Measurements from ENCODE around the gene NCKAP1.

The NCKAP1 gene

DNA sequence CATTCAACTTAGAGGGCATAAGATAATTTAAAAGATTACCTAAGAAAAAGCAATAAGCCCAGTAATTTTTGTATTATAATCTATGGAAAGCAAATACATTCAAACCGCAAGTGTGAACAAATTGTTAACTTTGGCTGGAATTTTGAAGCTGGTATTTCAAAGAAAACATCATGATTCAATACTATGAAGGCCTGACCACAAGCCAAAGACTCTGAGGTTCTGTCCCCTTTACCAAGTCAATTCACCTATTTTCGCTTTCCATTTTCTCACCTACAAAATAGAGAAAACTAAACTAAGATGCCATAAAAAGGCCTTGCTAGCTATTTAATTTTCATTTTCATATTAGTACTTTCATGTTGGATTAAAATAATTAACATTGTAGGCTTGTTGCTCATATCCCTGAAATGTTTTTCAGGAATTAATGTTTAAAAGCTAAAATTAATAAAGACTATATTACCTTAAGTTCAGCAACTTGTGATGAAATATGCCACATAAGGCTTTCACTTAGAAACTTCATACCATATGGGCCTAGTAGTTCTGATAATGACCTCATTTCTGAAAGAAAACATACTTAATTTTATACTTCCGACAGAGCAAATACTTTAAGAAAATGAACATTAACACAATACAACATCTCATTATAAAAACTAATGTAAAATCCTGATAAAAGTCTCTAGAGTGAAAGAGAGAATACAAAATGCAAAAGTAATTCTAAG is 86.2 kb downstream of the NCKAP1 start:
- DNase-seq (ENCODE audit: low read depth in 3 of 3), result no peak

DNA sequence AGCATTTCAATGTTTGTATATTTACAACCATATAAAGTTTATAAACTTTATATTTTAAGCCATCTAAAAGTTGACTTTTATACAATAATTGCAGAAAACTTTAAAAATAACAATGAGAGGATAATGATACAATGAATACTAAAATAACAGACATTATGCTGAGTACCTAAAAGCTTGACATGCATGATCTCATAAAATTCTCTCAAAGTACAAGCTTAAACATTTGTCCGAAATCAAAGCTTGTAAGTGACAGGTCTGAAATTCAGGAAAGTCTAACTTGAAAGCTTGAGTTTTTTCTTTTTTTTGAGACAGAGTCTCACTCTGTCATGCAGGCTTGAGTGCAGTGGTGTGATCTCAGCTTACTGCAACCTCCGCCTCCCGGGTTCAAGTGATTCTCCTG is 87.7 kb downstream of the NCKAP1 start:
- DNase-seq (ENCODE audit: low read depth in 3 of 3), result no peak

DNA sequence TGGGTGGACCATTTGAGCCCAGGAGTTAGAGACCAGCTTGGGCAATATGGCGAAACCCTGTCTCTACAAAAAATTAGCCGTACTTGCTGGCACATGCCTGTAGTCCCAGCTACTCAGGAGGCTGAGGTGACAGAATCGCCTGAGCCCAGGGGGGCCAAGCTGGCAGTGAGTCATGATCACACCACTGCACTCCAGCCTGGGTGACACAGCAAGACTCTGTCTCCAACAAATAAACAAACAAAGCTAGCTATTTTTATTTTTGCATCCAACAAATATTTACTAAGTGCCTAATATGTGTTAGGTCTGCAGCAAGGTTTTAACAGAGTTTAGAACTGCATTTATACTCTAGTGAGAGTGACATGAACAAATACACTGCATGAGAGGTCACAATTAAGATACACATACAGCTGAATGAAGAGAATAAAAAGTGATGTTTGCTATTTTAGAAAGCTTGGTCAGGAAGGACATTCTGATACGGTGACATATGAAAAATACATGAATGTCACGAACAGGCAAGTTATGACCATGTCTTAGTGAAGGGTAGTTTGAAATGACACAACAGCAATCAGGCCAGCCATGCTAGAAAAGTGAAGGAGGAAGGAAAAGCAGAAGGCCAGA is 88.6 kb downstream of the NCKAP1 start:
- no peak for DNase-seq (ENCODE audit: low read depth in 3 of 3)

DNA sequence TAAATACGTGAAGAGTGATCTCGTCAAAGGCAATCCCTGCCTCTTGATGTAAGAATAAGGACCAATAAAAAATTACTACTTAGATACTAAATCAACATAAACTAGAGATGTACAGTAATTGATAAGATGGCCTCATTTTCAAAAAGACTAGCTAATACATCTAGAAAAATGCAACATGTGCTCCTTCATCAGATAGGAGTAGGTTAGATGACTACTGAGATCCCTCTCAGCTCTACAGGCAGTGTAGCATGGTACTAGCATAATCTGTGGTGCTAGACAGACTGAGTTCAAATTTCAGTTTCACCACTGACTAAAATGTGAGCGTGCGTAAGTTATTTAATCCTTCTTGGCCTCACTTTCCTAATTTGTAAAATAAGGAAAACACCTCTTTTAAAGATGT is 89.2 kb downstream of the NCKAP1 start:
- no peak for DNase-seq (ENCODE audit: low read depth in 3 of 3)

DNA sequence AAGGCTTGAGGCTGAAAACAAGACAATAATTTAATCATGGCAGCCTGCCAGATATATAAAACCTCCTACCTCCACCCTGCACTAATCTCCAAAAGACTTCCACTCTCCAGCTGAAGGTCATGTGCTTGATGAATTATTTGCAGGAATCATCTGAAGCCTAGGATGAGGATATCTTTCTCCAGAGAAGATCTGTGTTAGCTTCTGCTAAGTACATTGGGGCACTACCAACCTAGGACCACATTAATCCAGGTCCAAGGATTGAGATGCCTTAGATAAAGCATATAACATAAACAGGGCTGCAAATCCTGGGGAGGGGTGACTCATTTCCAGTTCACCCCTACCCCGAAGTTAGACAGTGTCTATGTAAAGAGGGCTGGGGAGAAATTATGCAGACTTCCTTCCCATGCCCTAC is 91.3 kb downstream of the NCKAP1 start:
- no peak for DNase-seq (ENCODE audit: low read depth in 3 of 3)

DNA sequence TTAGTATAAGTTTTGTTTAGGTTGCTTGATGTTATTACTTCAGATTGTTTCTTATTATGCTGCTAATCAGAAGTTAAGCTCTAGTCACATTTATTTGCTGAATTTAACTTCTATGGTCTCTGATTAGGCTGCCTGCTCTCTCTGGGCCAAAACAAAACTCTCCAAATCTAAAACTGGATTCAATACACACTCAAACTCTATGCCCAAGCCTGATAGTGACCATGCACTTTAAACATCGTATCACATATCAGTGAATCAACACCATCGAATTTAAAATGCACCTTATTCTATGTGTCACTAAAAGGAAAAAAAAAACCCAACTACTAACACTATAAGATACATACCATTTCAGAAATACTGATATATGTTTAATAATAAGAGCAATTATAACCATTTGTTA is 94.9 kb downstream of the NCKAP1 start:
- DNase-seq (ENCODE audit: low read depth in 3 of 3), result no peak

DNA sequence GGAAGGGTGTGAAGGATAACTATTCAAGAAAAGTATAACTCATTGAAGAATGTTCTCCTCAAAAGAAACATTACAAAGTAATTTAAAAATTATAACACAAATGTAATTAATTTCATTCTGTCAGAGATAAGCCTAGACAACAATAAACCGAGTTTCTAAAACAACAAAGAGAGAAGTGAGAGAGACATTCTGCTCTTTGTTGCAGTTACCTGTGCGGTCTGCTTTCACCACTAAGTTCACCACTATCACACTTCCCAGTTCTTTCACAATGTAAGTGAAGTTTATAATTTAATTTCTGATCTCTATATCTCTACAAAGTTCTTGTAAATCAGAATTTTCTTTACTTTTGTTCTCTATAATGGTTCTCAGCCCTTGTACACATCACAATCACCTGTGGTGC is 95.5 kb downstream of the NCKAP1 start:
- no peak for DNase-seq (ENCODE audit: low read depth in 3 of 3)

DNA sequence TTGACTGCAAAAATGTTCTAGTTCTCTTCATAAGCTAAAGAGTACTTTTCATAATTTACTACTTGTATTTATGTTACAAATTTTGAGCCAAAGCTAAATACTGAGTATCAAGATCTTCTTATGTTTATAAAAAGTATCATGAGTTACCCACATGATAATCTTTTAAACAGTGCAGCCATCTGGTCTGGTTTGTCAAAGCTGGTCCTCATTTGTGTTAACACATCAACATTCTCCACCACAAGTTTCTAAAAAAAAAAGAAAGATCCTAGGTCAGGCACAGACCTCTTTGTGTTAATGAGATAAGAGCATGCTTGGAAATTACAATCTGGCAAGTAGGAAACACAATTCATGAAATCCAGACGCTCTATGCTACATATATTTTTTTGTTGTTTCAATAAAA is 96.3 kb downstream of the NCKAP1 start:
- DNase-seq (ENCODE audit: low read depth in 3 of 3), result no peak

DNA sequence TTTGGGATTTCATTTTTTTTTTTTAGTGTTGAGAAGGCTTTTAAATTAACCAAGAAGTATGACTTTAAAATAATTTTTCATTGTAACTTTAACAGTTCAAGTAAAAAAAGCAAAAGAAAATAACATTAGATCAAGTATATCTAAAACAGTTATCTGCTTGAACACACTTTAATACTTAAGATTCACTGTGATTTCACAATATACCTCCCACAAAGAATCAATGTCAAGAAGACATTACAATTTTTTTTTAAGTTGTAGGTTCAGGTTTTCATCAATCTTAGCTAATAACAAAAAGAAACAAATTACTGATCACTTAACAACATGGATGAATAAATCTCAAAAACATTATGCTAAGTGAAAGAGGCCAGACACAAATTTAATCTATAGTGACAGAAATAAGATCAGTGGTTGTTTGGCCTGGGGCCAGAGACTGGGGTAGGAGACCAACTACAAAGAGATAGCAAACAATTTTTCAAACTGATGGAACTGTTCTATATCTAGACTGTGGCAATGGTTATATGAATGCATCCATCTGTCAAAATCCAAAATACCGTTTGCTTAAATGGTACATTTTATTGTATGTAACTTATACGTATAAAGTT is 97.0 kb downstream of the NCKAP1 start:
- no peak for DNase-seq (ENCODE audit: low read depth in 3 of 3)

DNA sequence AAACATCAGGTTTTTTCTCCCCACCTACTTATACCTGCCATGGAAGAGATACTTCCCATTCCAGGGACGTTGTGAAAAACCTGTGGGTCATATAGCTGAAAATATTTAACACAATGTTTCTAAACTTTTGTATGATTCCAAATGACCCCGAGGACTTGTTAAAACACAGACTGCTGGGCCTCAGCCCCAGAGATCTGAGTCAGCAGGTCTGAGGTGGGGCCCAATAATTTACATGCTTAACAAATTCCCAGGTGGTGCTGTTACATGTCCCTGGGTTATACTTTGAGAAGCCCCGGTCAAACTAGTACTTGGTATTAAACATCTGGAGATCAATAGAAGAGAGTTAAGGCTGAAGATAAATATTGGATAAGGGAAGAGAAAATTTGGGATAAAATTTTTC is 100.4 kb downstream of the NCKAP1 start:
- DNase-seq (ENCODE audit: low read depth in 3 of 3), result no peak

DNA sequence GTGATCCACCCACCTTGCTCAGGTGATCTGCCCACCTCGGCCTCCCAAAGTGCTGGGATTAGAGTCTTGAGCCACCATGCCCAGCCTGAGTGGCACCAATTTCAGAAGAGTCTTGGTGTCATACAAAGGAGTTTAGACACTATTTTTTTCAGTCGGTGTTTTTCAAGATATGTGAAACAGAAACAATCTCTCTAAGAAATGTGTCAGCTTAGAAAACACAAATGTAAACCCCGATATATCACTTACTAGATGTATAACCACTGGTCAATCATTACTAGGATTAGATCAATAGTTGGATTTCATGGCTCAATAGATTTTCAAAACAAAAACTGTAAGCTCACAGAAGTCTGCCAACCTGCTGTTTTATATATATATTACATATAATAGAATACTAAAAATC is 104.6 kb downstream of the NCKAP1 start:
- no peak for DNase-seq (ENCODE audit: low read depth in 3 of 3)

DNA sequence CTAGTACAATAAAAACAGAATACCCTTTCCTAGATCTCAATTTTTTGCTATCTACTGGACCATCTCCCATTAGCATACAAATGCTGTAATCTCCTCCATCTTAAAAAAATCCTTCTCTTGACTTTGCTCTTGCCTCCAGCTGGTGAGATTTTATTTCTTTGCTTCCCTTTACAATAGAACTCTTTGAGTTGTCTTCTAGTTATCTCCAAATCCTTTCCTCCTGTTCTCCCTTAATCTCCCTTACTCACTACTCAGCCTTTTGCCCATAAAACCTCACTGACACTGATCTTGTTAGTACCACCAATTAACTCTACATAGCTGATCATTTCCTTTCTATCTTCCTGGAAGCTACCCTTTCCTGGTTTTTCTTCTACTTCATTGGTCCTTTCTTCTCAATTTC is 108.3 kb downstream of the NCKAP1 start:
- no peak for DNase-seq (ENCODE audit: low read depth in 3 of 3)

DNA sequence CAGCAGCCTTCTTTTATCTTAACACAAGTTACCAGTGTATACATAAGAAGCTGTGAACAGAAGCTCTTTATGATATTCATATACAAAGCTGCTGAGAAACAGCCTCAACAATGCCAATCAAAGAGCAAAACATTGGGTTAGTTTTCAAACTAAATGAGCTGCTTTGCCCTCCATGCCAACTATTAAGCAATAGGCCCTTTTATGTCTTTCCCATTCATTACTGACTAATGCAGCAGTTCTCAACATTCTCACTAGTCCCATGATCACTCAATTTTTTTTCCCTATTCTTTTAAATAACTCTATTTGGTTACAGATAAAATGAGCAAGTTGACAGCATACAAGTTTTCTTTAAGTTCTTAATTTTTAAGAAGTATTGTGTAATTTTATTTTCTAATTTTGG is 114.0 kb downstream of the NCKAP1 start:
- no peak for DNase-seq (ENCODE audit: low read depth in 3 of 3)

DNA sequence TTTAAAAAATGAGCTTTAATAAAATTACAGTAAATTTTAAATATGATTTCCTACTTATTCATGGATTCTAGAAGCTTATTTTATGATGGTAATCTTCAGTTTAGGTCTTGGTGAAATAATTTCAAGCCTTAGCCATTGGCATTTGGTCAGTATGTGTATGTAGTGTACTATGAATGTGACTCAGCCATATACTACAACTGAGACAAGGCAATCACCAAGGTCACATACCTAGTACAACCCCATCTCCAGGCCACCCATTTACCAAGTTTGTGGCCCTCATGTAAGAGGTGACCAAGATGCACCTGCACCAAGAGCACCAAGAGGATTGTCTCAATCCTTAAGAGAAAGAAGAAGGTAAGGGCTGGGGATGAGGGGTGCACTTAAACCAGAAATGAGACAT is 117.0 kb downstream of the NCKAP1 start:
- no peak for DNase-seq (ENCODE audit: low read depth in 3 of 3)

DNA sequence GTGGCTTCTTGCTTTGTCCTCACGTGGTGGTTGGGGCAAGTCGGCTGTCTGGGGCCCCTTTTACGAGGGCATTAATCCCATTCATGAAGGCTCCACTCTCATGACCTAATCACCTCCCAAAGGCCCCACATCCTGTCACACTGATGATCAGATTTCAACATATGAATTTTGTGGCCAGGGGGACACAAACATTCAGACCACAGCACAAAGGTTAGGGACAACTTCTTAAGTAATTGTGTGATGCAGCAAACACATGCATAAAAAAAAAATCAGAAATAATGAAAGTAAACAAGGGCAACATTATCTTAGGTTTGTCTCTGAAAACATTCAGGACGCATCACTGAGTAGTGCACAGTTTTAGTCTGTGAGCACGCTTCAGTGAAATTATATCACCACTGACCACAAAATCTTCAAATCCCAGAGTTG is 117.6 kb downstream of the NCKAP1 start:
- DNase-seq (ENCODE audit: low read depth in 3 of 3), result no peak

DNA sequence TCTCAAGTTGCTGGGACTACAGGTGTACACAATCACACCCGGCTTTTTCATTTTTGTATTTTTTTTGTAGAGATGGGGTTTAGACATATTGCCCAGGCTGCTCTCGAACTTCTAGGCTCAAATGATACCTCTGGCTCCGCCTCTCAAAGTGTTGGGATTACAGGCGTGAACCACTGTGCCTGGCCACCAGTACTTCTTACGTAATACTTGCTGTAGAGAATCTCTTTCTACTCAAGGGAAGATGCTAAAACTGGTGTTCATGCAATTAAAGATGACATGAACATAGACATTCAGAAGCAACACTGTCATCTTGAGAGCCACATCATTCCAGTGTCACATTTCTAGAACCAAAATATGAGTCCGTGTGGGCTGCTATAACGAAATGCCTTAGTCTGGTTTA is 118.2 kb downstream of the NCKAP1 start:
- DNase-seq (ENCODE audit: low read depth in 3 of 3), result no peak

DNA sequence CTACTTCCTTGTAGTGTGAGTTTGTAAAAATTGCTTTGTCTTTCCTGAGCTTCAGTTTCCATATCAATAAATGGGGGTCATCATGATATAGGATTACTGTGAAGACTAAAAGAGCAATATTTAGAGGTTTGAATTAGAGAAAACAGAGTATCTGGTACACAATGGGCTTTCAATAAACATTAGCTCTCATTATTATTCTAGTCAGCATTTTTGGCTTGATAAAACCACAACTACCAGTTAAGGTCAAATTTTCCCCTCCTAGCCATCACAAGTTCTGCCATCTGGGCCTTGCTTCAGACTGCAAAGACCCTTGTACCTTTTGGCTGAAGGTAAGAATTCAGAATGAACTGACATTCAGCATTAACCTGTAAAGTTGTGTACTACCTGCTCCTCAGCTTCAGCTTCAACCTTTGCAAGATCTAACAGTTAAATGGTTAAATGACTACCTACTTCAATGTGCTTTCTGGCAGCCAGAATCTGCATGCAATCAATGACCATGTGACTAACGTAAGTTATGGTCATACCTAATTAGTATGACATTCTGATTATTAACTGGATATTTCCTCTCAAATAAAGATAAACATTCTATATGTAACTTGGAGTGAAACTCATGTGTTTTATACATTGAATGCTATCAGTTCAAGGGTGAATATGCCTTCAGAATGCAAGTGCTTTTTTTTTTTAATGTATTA is 119.2 kb downstream of the NCKAP1 start:
- no peak for DNase-seq (ENCODE audit: low read depth in 3 of 3)

DNA sequence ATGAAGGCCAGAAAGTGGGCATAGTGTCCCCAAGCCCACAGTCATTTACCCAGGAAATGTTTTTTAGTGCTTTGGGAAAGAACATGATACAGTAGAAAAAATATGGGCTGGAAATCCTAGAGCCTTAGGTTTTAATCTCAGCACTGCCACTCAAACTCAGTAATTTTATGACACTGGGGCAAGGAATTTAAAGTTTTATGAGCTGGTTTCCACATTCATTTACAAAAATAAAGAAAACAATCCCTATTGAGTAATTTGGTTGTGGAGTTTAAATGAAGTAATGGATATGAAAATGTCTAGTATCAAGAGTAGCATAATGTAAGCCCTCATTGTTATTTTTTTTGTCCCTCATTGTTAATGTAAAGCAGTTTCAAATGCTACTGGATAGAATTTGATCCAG is 120.3 kb downstream of the NCKAP1 start:
- DNase-seq (ENCODE audit: low read depth in 3 of 3), result no peak

DNA sequence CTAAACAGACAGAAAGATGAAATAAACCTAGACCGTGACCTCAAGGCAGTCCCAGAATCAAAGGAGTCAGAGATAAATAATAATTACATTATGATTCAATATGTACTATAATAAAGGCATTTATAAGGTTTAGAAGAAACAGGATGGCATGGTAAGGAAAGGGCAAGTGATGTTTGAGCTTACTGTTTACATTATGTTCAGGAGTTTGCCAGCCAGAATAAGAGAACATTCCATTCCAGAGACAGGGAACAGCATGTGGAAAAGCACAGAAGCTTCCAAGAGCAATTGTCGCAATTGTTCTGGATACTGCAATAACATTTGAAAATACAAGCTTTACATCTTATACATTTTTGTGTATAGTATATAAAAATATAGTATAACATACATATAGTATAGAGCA is 121.8 kb downstream of the NCKAP1 start:
- no peak for DNase-seq (ENCODE audit: low read depth in 3 of 3)

DNA sequence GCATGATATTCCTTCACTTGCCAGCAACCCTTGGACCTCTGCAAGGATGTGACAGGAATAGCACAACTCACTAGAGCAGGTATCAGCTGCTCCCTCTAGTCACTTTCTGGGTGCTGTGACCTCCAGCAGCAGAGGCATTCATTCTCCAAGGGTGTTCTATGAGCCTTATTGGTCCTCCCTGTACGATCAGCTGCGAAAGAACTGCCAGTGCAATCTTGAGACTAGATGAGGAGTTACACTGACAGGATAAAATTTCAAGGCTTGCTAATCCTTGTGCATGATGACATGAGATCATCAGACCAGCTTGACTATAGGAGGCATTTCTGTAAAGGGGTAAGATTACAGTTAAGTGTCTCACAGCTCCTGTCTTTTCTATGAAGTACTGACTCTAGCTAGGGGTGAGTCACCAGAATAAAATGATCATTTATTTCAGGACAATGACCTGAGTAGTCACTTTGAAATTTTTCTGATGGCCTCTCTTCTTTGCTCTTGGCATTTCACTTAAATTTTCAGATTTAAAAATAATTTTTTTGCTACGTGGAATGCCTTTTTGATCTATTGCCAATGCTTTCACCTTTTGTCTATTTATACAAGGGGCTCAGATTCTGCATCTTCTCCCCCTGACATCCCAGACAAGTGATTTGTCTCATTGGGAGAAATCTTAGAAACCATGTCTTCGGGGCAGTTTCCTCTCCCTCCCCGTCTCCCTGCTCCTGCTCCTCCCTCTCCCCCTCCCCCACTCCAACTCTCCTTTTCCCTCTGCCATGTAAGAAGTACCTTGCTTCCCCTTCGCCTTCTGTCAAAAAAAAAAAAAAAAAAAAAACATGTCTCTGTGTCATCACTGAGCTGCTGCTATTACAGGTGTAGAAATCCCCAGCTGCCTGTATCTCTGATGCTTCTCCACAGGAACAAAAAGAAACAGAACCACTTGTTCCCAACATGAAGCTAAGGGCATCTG is 122.6 kb downstream of the NCKAP1 start:
- DNase-seq (ENCODE audit: low read depth in 3 of 3), result no peak

DNA sequence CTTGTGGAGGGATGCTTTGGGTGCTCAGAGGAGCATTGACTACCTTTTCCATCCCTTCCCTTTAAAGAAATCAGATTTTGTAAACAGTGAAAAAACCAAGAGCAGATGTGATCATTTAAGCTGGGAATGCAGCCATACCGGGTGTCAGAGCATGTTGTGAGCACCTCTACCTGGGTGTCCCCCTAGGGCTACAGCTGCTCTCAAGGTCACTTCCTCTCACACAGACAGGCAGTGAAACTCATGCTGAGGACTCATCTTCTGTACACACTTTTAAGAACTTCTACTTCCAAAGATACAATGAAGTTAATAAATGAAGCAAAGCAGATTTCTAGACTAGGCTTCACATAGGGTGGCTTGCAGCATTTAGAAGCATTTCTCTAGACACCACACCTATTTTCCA is 123.4 kb downstream of the NCKAP1 start:
- no peak for DNase-seq (ENCODE audit: low read depth in 3 of 3)

DNA sequence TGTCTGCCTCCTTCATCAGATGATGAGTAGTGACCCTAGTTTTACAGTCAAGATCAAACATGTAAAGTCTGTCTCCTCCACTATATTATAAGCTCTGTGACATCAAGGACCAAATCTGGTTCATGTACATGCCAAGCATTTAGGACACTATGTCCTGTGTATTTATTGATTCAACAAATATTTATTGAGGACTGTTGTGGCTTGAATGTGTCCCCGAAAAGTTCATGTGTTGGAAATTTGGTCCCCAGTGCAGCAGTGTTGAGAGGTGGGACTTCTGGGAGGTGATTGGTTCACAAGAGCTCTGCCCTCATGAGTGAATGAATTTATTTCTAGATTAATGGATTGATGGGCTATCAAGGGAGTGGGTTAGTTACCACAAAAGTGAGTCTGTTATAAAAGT is 125.2 kb downstream of the NCKAP1 start:
- DNase-seq (ENCODE audit: low read depth in 3 of 3), result no peak
